ENCODE measurements around the gene SLC27A2.

- TF ChIP-seq, protein P1, sequence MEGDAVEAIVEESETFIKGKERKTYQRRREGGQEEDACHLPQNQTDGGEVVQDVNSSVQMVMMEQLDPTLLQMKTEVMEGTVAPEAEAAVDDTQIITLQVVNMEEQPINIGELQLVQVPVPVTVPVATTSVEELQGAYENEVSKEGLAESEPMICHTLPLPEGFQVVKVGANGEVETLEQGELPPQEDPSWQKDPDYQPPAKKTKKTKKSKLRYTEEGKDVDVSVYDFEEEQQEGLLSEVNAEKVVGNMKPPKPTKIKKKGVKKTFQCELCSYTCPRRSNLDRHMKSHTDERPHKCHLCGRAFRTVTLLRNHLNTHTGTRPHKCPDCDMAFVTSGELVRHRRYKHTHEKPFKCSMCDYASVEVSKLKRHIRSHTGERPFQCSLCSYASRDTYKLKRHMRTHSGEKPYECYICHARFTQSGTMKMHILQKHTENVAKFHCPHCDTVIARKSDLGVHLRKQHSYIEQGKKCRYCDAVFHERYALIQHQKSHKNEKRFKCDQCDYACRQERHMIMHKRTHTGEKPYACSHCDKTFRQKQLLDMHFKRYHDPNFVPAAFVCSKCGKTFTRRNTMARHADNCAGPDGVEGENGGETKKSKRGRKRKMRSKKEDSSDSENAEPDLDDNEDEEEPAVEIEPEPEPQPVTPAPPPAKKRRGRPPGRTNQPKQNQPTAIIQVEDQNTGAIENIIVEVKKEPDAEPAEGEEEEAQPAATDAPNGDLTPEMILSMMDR (IDR thresholded peaks at IDR 0.05): no peak
- TF ChIP-seq POLR2A (IDR thresholded peaks at IDR 0.05): no peak
These were observed 10.2 kb downstream of the SLC27A2 start for GRCh38 chr15:50192164-50192563.
